NB4 (cell line): ENCODE measurements around the gene CUEDC1.
"Not testable (repeated sequence)": the region's sequence is repeated elsewhere in the genome, so short reads cannot be mapped to it uniquely, and the experiment has no call there.

Experiments used
- DNase-seq: peaks from one replicate; pipeline ENCODE4 v3.0.0; 2010; ENCODE audit warnings: low read depth
- H3K4me3 ChIP-seq: one replicate; pipeline ENCODE4 v1.5.1; 2011; ENCODE audit warnings: mild to moderate bottlenecking, low read depth, low read length, moderate library complexity
- CTCF ChIP-seq: IDR thresholded peaks from one replicate; pipeline ENCODE4 v1.5.1; 2012; ENCODE audit warnings: low read depth, low read length
- MAX ChIP-seq: IDR thresholded peaks from 2 replicates; pipeline ENCODE4 v1.6.1; 2011; ENCODE audit warnings: low read depth, low read length
- MYC ChIP-seq: IDR thresholded peaks from 2 replicates; pipeline ENCODE4 v1.6.1; 2011; ENCODE audit warnings: low read depth, low read length
- POLR2A ChIP-seq: IDR thresholded peaks from 2 replicates; pipeline ENCODE4 v1.6.1; 2011; ENCODE audit warnings: mild to moderate bottlenecking; ENCODE audit not compliant: insufficient read length; ENCODE audit errors: extremely low read depth

Gene CUEDC1

GRCh38 chr17:57982452-57983170, 27.4 kb upstream of the CUEDC1 start:
- DNase-seq: no peak
- no peak for TF ChIP-seq MAX
- TF ChIP-seq CTCF: no peak
- TF ChIP-seq MYC: no peak
- no peak for TF ChIP-seq POLR2A
- H3K4me3 ChIP-seq: no peak overlapping the region

GRCh38 chr17:57980522-57980921, 25.3 kb upstream of the CUEDC1 start:
- no peak for DNase-seq
- no peak for TF ChIP-seq CTCF
- H3K4me3 ChIP-seq: no peak overlapping the region

GRCh38 chr17:57979076-57979475, 23.9 kb upstream of the CUEDC1 start:
- TF ChIP-seq MYC: no peak
- TF ChIP-seq CTCF: no peak
- no peak for TF ChIP-seq MAX
- no peak for TF ChIP-seq POLR2A
- H3K4me3 ChIP-seq: no peak overlapping the region
- DNase-seq: no peak

GRCh38 chr17:57976594-57976993, 21.4 kb upstream of the CUEDC1 start:
- no peak for DNase-seq
- TF ChIP-seq POLR2A: no peak
- TF ChIP-seq MAX: no peak
- no peak for TF ChIP-seq CTCF
- TF ChIP-seq MYC: no peak

GRCh38 chr17:57975044-57975443, 19.8 kb upstream of the CUEDC1 start:
- H3K4me3 ChIP-seq: no peak overlapping the region
- TF ChIP-seq MYC (no peak), POLR2A (no peak), MAX (no peak), CTCF (no peak)
- DNase-seq: no peak

More at GRCh38 chr17:57976594-57976993, 21.4 kb upstream of the CUEDC1 start:
- no peak overlapping the region for H3K4me3 ChIP-seq

- DNase-seq, H3K4me3 ChIP-seq: not testable (repeated sequence)
These were observed 19.0 kb upstream of the CUEDC1 start for GRCh38 chr17:57974053-57974824.
